ENCODE results near the gene MAX.

MAX gene, protein sequence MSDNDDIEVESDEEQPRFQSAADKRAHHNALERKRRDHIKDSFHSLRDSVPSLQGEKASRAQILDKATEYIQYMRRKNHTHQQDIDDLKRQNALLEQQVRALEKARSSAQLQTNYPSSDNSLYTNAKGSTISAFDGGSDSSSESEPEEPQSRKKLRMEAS

DNA sequence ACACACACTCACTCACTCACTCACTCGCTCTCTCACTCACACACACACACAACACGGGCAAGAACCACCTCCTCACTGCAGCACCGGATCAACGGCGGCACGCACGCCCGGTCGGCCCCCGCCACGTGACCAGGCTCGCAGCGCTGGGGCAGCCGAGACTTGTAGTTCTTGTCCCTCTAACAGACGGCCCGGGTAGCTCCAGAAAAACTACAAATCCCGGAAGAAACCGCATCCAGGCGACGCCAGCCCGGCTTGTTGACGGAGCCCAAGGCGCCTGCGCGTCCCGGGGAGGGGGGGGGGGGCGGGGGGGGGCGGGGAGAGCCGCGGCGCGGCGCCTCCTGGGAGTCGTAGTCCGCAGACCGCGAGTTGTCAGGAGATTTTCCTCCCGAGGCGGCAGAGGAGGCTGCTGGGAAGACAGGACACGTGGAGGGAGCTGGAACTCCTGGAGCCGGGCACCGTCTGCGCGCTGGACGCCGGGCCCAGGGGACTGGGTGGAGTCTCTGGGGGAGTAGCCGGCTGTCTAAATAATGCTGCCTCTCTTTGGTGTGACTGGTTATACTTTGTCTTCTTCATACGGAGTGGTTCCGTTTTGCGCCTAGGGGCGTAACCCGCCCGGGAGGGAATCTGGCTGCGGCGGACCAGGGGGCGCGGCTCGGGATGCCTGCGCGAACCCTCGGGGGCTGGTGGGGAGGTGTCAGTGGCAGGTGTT is at the start of gene MAX:
Gene MAX (minus strand): TSS at position 77 of the 709 bp plus-strand sequence. CDS start 178 bp downstream, outside the sequence.
- peak; percentile 97 for DNase-seq (ENCODE audit: low read depth)

DNA sequence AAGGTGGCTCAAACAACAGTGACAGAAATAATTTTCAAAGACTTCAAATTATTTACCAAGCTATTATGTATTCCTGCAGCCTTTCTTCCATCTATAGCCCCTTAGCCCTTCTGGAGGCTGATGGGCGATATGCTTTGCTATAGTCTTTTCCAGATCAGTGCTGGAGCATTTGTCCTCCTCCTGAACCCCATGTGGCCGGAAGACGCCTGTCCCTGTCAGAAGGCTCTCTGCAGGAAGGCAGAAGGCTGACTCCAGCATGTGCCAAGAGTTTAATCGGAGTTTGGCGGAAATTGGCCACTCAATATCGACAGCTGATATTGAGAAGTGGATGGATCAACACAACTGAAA is 49.3 kb upstream of the MAX start:
- no peak for DNase-seq (ENCODE audit: low read depth)

DNA sequence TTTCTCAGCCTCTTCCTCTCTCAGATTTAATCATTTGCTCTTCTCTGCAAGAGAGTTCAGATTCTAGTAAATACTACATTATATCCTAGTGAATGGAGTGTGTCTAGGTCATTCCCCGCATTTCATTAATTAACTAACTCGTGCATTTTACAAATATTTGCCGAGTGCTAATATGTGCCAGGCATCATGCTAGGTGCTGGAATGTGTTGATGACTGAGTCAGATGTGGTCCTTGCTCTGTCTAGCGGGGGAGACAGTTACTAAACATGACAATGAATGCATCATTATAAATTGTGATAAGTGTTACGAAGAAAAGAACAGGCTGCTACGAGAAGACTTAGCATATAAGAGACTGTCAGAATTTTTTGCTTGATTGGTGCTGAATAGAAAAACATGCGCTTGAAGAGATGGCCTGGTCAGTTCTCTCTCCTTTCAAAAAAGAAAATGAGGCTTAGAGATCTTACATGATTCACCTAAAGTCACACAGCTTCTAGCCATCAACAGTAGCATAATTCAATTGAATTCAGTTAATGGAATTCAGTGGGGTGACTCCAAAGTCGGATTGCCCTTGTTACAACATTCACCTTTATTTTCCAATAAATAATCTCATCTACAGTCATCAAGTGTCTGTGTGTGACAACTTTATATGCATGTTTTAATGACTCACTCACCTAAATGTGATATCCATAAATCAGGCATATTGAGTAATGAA is 48.7 kb upstream of the MAX start:
- DNase-seq (ENCODE audit: low read depth): no peak

GRCh38 chr14:65149116-65149515 is 46.8 kb upstream of the MAX start:
- no peak for DNase-seq (ENCODE audit: low read depth)

DNA sequence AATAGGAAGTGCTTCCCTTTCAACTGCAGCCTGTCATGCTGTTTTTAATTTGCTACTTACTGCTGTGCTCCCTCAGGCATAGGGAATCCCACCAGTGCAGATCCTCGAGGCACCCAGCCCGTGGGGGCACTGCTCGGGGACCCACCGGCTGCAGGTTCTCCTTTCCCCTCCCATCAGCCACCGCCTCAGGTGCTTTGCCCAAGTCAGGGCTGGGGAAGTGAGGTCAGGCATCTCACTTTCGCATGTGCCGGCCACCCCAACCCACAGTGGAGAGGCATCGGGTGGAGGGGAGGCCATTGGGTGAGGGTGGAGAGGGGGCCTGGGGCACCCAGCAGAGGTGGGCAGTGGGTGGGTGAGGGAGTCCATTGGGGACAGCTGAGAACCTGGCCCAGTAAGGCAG is 41.9 kb upstream of the MAX start:
- DNase-seq (ENCODE audit: low read depth): no peak

DNA sequence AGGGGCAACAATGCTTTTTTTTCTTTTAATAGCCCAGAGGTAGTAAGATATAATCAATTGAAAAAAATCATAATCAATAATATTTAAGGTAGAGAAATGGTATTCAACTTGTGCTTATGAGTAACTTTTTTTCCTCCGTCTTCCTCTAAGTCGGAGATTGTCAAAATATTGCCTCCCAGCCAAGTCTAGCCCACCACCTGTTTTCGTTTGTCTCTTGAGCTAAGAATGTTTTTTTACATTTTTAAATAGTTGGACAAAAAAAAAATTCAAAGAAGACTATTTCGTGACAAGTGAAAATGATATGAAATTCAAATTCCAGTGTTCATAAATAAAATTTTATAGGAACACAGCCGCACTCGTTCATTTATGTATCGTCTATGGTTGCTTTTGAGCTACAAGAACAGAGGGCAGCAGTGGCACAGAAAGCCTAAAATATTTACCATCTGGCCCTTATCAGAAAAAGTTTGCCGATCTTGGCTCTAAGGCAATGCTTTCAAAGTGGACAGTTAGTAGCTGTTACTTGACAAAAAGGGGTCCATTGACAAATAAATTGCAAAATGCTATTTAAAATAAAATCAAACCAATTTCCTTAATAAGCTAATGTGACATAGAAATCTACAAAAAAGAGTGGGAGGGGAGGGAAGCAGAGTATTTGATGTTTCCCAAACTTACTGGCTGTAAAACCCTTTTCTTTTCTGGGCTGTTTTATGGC is 40.8 kb upstream of the MAX start:
- DNase-seq (ENCODE audit: low read depth): no peak

GRCh38 chr14:65142429-65142828 is 40.1 kb upstream of the MAX start:
- no peak for DNase-seq (ENCODE audit: low read depth)

DNA sequence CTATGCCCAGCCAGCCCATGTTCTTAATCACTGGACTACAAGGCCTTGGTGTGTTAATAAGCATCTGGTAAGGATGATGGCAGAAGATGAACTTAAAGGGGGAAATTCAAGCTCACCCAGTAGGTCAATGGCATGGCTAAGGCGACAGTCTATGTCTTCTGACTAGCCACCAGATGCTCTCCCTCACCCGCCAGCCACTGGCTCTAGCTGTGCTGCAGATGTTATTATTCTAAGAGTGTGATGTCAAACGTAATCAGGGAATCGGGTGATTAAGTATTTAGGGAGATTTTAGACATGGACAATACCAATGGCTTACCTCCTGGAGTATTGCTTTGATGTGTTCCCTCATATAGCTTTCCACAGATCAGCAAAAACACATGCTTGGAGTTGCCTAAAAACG is 39.2 kb upstream of the MAX start:
- DNase-seq (ENCODE audit: low read depth): no peak

- no peak for DNase-seq (ENCODE audit: low read depth)
Observed at GRCh38 chr14:65137648-65138307, 35.5 kb upstream of the MAX start.

- DNase-seq (ENCODE audit: low read depth): no peak
Observed at GRCh38 chr14:65134651-65135579, 32.6 kb upstream of the MAX start.

DNA sequence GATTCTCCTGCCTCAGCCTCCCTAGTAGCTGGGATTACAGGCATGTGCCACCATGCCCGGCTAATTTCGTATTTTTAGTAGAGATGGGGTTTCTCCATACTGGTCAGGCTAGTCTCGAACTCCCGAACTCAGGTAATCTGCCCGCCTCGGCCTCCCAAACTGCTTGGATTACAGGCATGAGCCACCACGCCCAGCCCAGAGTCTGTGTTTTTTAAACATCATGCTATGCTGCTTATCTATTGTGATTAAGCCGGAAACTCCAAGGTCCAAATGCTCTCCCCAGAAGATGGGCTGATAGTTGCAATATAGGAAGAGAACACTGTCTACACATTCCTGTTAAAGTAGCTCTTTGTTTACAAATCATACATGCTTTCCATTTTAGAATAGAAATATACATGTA is 30.5 kb upstream of the MAX start:
- no peak for DNase-seq (ENCODE audit: low read depth)

GRCh38 chr14:65131301-65131701 is 29.0 kb upstream of the MAX start:
- no peak for DNase-seq (ENCODE audit: low read depth)

DNA sequence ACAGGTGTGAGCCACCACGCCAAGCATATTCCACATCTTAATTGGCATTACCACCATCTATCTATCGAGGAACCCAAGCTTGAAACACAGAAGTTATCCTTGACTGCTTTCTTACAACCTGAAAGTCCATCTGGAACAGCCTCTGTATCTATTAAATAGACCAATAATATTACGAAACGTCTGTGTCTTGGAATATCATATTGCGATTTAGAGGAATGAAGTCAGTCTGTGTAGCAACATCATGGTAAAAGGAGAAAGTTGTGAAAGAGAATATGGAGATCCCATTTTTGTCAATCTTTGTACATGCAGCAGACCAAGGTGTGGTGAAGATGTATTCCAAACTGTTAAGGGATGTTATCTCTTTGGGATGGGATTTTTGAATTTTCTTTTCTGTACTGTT is 25.8 kb upstream of the MAX start:
- no peak for DNase-seq (ENCODE audit: low read depth)

GRCh38 chr14:65117769-65118745 is 15.7 kb upstream of the MAX start:
- DNase-seq (ENCODE audit: low read depth): no peak

DNA sequence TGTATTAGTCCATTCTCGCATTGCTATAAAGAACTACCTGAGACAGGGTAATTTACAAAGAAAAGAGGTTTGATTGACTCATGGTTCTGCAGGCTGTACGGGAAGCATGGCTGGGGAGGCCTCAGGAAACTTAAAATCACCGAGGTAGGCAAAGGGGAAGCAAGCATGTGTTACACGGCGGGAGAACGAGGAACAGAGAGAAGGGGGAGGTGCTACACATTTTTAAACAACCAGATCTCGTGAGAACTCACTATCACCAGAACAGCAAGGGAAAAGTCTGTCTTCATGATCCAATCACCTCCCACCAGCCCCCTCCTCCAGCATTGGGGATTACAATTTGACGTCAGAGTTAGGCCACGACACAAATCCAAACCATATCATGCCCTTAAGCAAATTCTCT is 13.3 kb upstream of the MAX start:
- DNase-seq (ENCODE audit: low read depth): no peak

GRCh38 chr14:65110525-65110924 is 8.2 kb upstream of the MAX start:
- DNase-seq (ENCODE audit: low read depth): no peak

- DNase-seq (ENCODE audit: low read depth): no peak
Observed at GRCh38 chr14:65109357-65109756, 7.0 kb upstream of the MAX start.

DNA sequence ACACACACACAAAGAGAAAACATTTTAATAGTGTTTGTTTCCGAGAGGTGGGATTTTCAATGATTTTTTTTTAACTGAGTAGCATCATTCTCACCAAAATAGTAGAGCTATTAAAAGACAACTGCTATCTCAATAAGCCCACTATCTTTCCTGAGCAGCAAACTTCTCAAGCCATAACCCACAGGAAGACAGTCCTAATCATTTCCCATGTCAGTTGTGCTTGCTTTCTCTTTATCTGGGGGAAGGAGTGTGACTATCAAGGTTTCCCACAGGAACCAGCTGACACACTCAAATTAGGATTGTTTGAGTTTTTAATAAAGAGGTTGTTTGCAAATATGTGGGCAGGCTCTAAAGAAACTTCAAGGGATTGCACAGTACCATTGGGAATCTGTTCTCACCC is 4.9 kb upstream of the MAX start:
- DNase-seq (ENCODE audit: low read depth): no peak

- no peak for DNase-seq (ENCODE audit: low read depth)
Observed at GRCh38 chr14:65106736-65107135, 4.4 kb upstream of the MAX start.

DNA sequence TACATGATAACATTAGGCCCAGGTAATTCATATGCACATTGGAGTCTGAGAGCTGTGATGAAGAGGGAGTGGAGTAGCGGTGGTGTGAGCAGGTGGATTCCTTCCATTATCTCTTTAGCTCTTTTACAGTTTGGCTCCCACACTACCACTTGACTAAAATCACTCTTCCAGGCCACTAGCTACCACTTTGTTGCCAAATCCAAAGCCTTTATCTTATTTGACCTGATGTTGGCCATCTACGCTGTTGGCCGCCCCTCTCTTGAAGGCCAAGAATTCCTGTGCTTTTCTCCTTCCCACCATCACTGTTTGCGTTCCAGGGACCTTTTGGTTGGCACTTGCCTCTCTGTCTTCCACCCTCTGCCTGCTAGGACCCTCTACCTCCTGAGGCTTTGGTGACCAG is 4.0 kb upstream of the MAX start:
- DNase-seq (ENCODE audit: low read depth): no peak
